Muscle layer of colon (tissue), 2 donors: ENCODE measurements around the gene TCF7L1.

Source experiments
- H3K27ac ChIP-seq: one replicate; pipeline ENCODE4 v1.7.0; 2013; ENCODE audit warnings: low read depth, mild to moderate bottlenecking, low read length, moderate library complexity
- H3K27me3 ChIP-seq, 2 donors: one replicate each; pipeline ENCODE4 v1.7.0; 2013; ENCODE audit warnings: low read length in 2 of 2, mild to moderate bottlenecking in 2 of 2; ENCODE audit not compliant: insufficient read depth in 2 of 2, control insufficient read depth in 1 of 2
- H3K36me3 ChIP-seq: one replicate; pipeline ENCODE4 v1.7.0; 2013; ENCODE audit warnings: mild to moderate bottlenecking, low read length; ENCODE audit not compliant: insufficient read depth
- H3K4me1 ChIP-seq: one replicate; pipeline ENCODE4 v1.7.0; 2013; ENCODE audit warnings: mild to moderate bottlenecking, low read length; ENCODE audit not compliant: insufficient read depth
- H3K4me3 ChIP-seq, 2 donors: one replicate each; pipeline ENCODE4 v1.7.0; 2013; ENCODE audit warnings: low read length in 2 of 2, low read depth in 1 of 2, mild to moderate bottlenecking in 1 of 2, moderate library complexity in 1 of 2
- H3K9ac ChIP-seq: one replicate; pipeline ENCODE4 v1.7.0; 2013; ENCODE audit warnings: low read length
- H3K9me3 ChIP-seq: one replicate; pipeline ENCODE4 v1.7.0; 2013; ENCODE audit warnings: mild to moderate bottlenecking, low read length
- donor health status: abdominal sarcoma.
- donor health status: Adenocarcinoma of cecum.

Gene TCF7L1

DNA sequence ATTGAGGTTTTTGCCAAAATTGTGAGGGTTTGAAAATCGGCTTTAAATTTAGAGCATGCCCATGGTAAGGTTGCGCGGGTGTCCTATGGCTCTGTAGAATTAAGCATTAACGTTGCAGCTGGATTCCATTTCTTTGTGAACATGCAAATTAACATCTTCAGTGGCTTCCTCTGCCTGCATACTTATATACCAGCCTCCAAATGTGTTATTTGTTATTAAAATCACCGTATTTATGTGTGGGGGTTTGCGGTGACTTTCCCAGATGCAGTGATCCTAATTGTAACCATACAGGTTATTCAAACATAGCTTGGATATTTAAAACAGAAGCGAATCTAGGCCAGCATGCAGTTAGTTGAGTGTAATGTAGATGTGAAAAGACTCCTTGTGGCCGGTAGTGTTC lies 114.4 kb downstream of the TCF7L1 start:
- no peak overlapping the region for H3K27ac ChIP-seq

GRCh38 chr2:85248773-85249509 lies 115.7 kb downstream of the TCF7L1 start:
- peak overlapping the region; percentile 43 for H3K27ac ChIP-seq
- peak overlapping the region in 1 of 2 donors; percentile 10 for H3K4me3 ChIP-seq
- peaks cover 26% of the 10 kb centered on the region for H3K4me1 ChIP-seq
- H3K36me3 ChIP-seq, result no peaks in the 10 kb centered on the region
- no peak overlapping the region for H3K9ac ChIP-seq
- no peaks in the 10 kb centered on the region for H3K9me3 ChIP-seq
- H3K27me3 ChIP-seq, result no peaks in the 10 kb centered on the region

More for the DNA sequence above, 114.4 kb downstream of the TCF7L1 start:
- Histone ChIP-seq H3K9me3 (no peaks in the 10 kb centered on the region), H3K36me3 (no peaks in the 10 kb centered on the region), H3K27me3 (no peaks in the 10 kb centered on the region), H3K9ac (no peak overlapping the region), H3K4me1 (peaks cover 37% of the 10 kb centered on the region), H3K4me3 (no peak overlapping the region)

DNA sequence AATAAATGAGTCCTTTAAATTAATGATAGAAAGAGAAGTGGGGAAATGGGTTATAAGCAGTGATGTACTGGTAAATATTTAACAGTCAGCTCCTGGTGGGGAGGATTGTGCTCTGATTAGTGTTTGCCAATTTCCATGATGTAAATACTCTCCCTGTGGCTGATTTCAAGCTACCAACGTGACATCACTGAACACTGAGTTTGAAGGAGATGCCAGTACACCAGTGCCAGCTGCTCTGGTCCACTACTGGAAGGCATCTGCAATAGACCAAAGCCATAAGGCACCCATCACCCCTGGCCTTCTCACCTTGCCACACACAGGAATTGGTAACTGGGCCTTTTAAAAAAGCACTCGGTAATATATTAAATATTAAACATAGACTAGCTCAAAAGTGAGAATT lies 116.9 kb downstream of the TCF7L1 start:
- Histone ChIP-seq H3K9ac (no peak overlapping the region), H3K4me3 (no peak overlapping the region), H3K9me3 (no peaks in the 10 kb centered on the region), H3K27me3 (no peaks in the 10 kb centered on the region), H3K4me1 (peaks cover 28% of the 10 kb centered on the region), H3K27ac (no peak overlapping the region), H3K36me3 (no peaks in the 10 kb centered on the region)

DNA sequence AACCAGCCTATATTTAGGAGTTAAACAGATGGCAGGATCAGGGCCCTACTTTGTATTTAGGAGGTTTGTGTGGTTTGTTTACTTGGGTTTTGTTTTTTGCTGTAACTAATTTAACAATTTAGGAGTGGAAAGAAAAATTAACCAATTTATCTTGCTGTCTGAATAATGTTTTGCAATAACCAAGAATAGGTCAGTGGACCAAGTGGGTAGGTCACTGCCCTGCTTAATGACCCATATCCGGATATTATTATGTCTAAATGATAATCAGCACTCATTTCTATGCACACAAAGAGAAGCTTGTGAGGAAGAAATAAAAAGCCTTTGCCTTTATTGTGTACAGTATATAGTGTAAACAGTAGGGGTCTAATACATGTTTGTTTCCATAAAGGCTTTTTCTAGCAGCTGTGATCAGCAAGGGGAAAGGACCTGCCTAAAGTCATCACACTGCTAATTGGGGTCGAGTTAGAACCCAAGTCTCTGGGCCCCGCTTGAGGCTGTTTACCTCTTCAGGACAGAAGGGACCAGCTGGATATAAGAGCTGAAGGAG lies 118.0 kb downstream of the TCF7L1 start:
- Histone ChIP-seq H3K9me3 (no peaks in the 10 kb centered on the region), H3K27me3 (no peaks in the 10 kb centered on the region), H3K36me3 (no peaks in the 10 kb centered on the region), H3K9ac (no peak overlapping the region), H3K4me1 (peaks cover 39% of the 10 kb centered on the region), H3K4me3 (no peak overlapping the region), H3K27ac (no peak overlapping the region)

DNA sequence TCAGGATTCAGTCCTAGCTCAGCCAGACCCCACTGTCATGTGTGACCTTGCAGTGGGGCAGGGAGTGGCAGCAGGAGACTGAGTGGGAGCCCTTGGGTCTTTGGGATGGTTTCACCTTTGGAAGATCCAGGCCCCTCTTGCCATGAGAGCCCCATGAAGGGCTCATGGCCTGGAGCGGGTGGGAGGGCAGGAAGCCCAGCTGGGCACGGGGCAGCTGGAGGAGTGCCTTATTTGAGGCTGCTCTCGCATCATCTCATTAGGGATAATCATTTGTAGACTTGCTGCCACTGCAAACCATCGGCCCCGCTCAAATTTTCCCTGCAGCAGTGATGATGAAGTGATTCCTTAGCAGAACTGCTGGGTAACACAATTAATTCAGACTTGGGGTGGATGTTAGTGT lies 120.7 kb downstream of the TCF7L1 start:
- H3K4me3 ChIP-seq, result no peak overlapping the region
- H3K9ac ChIP-seq, result no peak overlapping the region
- no peak overlapping the region for H3K27ac ChIP-seq
- H3K36me3 ChIP-seq, result no peaks in the 10 kb centered on the region
- peaks cover 42% of the 10 kb centered on the region for H3K4me1 ChIP-seq
- H3K27me3 ChIP-seq, result no peaks in the 10 kb centered on the region
- H3K9me3 ChIP-seq, result no peaks in the 10 kb centered on the region

GRCh38 chr2:85254540-85255300 lies 121.5 kb downstream of the TCF7L1 start:
- no peak overlapping the region for H3K9ac ChIP-seq
- no peaks in the 10 kb centered on the region for H3K36me3 ChIP-seq
- no peaks in the 10 kb centered on the region for H3K27me3 ChIP-seq
- H3K4me3 ChIP-seq, result no peak overlapping the region
- no peaks in the 10 kb centered on the region for H3K9me3 ChIP-seq
- peaks cover 36% of the 10 kb centered on the region for H3K4me1 ChIP-seq
- no peak overlapping the region for H3K27ac ChIP-seq

- Histone ChIP-seq H3K27me3 (no peaks in the 10 kb centered on the region), H3K4me3 (peak overlapping the region in 1 of 2 donors; percentile 30), H3K27ac (no peak overlapping the region), H3K4me1 (peaks cover 34% of the 10 kb centered on the region), H3K9me3 (no peaks in the 10 kb centered on the region), H3K9ac (no peak overlapping the region), H3K36me3 (no peaks in the 10 kb centered on the region)
Measured at GRCh38 chr2:85255456-85255812, 122.2 kb downstream of the TCF7L1 start.

- no peaks in the 10 kb centered on the region for H3K36me3 ChIP-seq
- H3K4me1 ChIP-seq, result peaks cover 34% of the 10 kb centered on the region
- no peaks in the 10 kb centered on the region for H3K27me3 ChIP-seq
- peak overlapping the region in 1 of 2 donors; percentile 30 for H3K4me3 ChIP-seq
- H3K27ac ChIP-seq, result no peak overlapping the region
- H3K9ac ChIP-seq, result no peak overlapping the region
- H3K9me3 ChIP-seq, result no peaks in the 10 kb centered on the region
Measured at GRCh38 chr2:85255813-85256594, 122.8 kb downstream of the TCF7L1 start.

DNA sequence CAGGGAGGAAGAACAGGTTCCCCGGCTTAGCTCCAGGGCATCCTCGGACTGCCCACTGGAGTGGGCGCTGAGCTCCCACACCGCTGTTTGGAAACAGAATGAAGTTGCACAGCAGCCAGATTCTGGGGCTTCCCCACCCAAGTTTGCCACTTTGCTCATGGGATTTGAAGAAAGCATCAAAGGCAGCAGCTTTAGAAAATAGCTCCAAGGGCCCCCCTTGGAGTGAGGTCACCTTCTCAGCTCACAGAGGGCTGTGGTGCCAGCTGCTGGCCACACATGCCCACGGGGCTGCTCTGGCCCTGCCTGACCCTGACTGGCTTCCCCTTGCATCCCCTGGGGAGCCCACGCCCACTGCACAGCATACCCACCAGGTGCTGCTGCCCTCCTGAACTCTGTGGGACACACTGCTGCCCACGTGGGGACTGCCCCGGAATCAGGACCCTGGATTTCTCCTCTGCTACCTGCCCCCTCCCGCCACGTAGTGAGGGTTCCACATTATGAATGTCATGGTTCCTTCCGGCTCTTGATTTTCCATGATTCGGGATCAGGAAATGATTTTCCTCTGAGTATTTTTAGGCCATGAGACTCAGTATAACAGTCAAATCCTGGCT lies 124.3 kb downstream of the TCF7L1 start:
- Histone ChIP-seq H3K36me3 (no peaks in the 10 kb centered on the region), H3K9me3 (no peaks in the 10 kb centered on the region), H3K9ac (no peak overlapping the region), H3K27ac (no peak overlapping the region), H3K4me1 (peaks cover 34% of the 10 kb centered on the region), H3K4me3 (no peak overlapping the region), H3K27me3 (no peaks in the 10 kb centered on the region)

DNA sequence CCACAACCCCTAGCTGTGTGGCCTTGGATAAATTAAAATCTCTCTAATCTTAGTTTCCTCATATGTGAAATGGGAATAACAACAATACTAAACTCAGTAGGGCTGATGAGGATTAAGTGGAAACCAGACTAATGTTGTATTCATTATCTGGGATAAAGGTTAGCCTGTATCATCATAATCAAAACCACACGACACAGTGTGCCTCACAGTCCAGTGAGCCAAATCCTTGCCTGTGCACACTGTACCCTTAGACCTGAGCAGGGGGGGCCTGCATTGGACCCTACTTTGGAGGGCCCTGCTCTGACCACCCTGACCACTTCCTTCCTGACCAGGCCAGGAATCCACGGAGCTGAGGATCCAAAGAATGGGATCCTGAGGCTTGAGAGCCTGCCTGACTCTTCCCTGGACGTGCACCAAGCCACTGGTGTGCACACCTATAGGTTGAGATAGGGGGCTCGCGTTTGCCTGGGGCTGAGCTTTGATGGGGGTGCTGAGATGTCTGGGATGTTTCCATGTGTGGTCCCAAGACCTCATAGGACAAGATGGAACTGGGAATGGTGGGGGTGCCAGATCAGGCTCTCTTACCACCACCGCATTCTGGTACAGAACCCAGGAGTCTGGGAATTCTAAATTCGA lies 124.9 kb downstream of the TCF7L1 start:
- no peak overlapping the region for H3K4me3 ChIP-seq
- H3K9me3 ChIP-seq, result no peaks in the 10 kb centered on the region
- H3K27me3 ChIP-seq, result no peaks in the 10 kb centered on the region
- H3K4me1 ChIP-seq, result peaks cover 34% of the 10 kb centered on the region
- H3K9ac ChIP-seq, result no peak overlapping the region
- H3K36me3 ChIP-seq, result no peaks in the 10 kb centered on the region
- no peak overlapping the region for H3K27ac ChIP-seq
